Activated CD4-positive, alpha-beta T cell treated with anti-CD3 and anti-CD28 coated beads, Interleukin-2, amount 50 U/mL, for 16 hours (primary cell): ENCODE measurements around the gene IFT57.
"Not testable (repeated sequence)": the region's sequence is repeated elsewhere in the genome, so short reads cannot be mapped to it uniquely, and the experiment has no call there.

Experiments
- DNase-seq: peaks from one replicate; pipeline ENCODE4 v3.0.0-alpha.2; 2020

Gene IFT57

GRCh38 chr3:108221911-108222852 is at the start of gene IFT57:
Gene IFT57 (minus strand): TSS chr3:108222424. CDS start chr3:108222322, 102 bp downstream.
- DNase-seq: peak; percentile 98

- DNase-seq: no peak
Observed at GRCh38 chr3:108271626-108272025, 49.4 kb upstream of the IFT57 start.

- DNase-seq: not testable (repeated sequence)
Observed at GRCh38 chr3:108268235-108268634, 46.0 kb upstream of the IFT57 start.

GRCh38 chr3:108264534-108265298 is 42.5 kb upstream of the IFT57 start:
- not testable (repeated sequence) for DNase-seq

GRCh38 chr3:108255131-108255530 is 32.9 kb upstream of the IFT57 start:
- DNase-seq: no peak

GRCh38 chr3:108251844-108252243 is 29.6 kb upstream of the IFT57 start:
- no peak for DNase-seq

GRCh38 chr3:108251265-108251664 is 29.0 kb upstream of the IFT57 start:
- DNase-seq: no peak

GRCh38 chr3:108250626-108251025 is 28.4 kb upstream of the IFT57 start:
- DNase-seq: no peak

GRCh38 chr3:108243243-108243642 is 21.0 kb upstream of the IFT57 start:
- no peak for DNase-seq

- DNase-seq: no peak
Observed at GRCh38 chr3:108242776-108243175, 20.6 kb upstream of the IFT57 start.

GRCh38 chr3:108241721-108242120 is 19.5 kb upstream of the IFT57 start:
- no peak for DNase-seq

GRCh38 chr3:108241146-108241545 is 18.9 kb upstream of the IFT57 start:
- no peak for DNase-seq

GRCh38 chr3:108239082-108239481 is 16.9 kb upstream of the IFT57 start:
- DNase-seq: no peak

- no peak for DNase-seq
Observed at GRCh38 chr3:108235290-108235689, 13.1 kb upstream of the IFT57 start.

GRCh38 chr3:108234387-108234957 is 12.2 kb upstream of the IFT57 start:
- no peak for DNase-seq

GRCh38 chr3:108228286-108228685 is 6.1 kb upstream of the IFT57 start:
- no peak for DNase-seq

GRCh38 chr3:108227131-108227530 is 4.9 kb upstream of the IFT57 start:
- no peak for DNase-seq

GRCh38 chr3:108225221-108225620 is 3.0 kb upstream of the IFT57 start:
- no peak for DNase-seq

- DNase-seq: peak; percentile 38
Observed at GRCh38 chr3:108223928-108224327, 1.7 kb upstream of the IFT57 start.

- DNase-seq: no peak
Observed at GRCh38 chr3:108222853-108223565, 785 bp upstream of the IFT57 start.

- DNase-seq: no peak
Observed at GRCh38 chr3:108221393-108221792, 831 bp downstream of the IFT57 start.

GRCh38 chr3:108219336-108219735 is 2.9 kb downstream of the IFT57 start:
- no peak for DNase-seq

- DNase-seq: no peak
Observed at GRCh38 chr3:108218811-108219210, 3.4 kb downstream of the IFT57 start.
